RCC 7860 (cell line): ENCODE results near the gene SLC43A1.
"Not testable (repeated sequence)": the region's sequence is repeated elsewhere in the genome, so short reads cannot be mapped to it uniquely, and the experiment has no call there.

Source experiments
- DNase-seq: peaks from one replicate; pipeline ENCODE4 v3.0.0-alpha.2; 2015; ENCODE audit warnings: low spot score
- FAIRE-seq: peaks from 2 replicates; lab custom pipeline; 2012; peaks lifted over from hg19 to GRCh38; lab: Jason Lieb, UNC

Gene SLC43A1

GRCh38 chr11:57515332-57516060, at the start of gene SLC43A1:
SLC43A1 (minus strand) TSS chr11:57515702; CDS start chr11:57514111, 1,591 bp downstream.
- FAIRE-seq, result no peak
- DNase-seq, result no peak

- FAIRE-seq, result no peak
- no peak for DNase-seq
Measured at GRCh38 chr11:57562596-57562995, 47.1 kb upstream of the SLC43A1 start.

GRCh38 chr11:57560146-57560545, 44.6 kb upstream of the SLC43A1 start:
- DNase-seq (no peak), FAIRE-seq (no peak)

GRCh38 chr11:57556041-57556440, 40.5 kb upstream of the SLC43A1 start:
- FAIRE-seq, result no peak
- DNase-seq, result no peak

- no peak for DNase-seq
- FAIRE-seq, result no peak
Measured at GRCh38 chr11:57555393-57555792, 39.9 kb upstream of the SLC43A1 start.

GRCh38 chr11:57552479-57552878, 37.0 kb upstream of the SLC43A1 start:
- FAIRE-seq, result no peak
- DNase-seq, result no peak

- DNase-seq, result no peak
- FAIRE-seq, result no peak
Measured at GRCh38 chr11:57551941-57552340, 36.4 kb upstream of the SLC43A1 start.

- FAIRE-seq, result no peak
- DNase-seq, result no peak
Measured at GRCh38 chr11:57549983-57550382, 34.5 kb upstream of the SLC43A1 start.

- no peak for DNase-seq
Measured at GRCh38 chr11:57547854-57548377, 32.4 kb upstream of the SLC43A1 start.

GRCh38 chr11:57546869-57547475, 31.5 kb upstream of the SLC43A1 start:
- no peak for FAIRE-seq
- peak; percentile 21 for DNase-seq

More at GRCh38 chr11:57547854-57548377, 32.4 kb upstream of the SLC43A1 start:
- no peak for FAIRE-seq

- FAIRE-seq, result no peak
Measured at GRCh38 chr11:57546451-57546850, 30.9 kb upstream of the SLC43A1 start.

GRCh38 chr11:57545883-57546282, 30.4 kb upstream of the SLC43A1 start:
- FAIRE-seq (no peak), DNase-seq (no peak)

More at GRCh38 chr11:57546451-57546850, 30.9 kb upstream of the SLC43A1 start:
- no peak for DNase-seq

- FAIRE-seq (no peak), DNase-seq (no peak)
Measured at GRCh38 chr11:57544566-57544965, 29.1 kb upstream of the SLC43A1 start.

- DNase-seq, result no peak
- no peak for FAIRE-seq
Measured at GRCh38 chr11:57543593-57543992, 28.1 kb upstream of the SLC43A1 start.

GRCh38 chr11:57542582-57542981, 27.1 kb upstream of the SLC43A1 start:
- no peak for FAIRE-seq

GRCh38 chr11:57541169-57541568, 25.7 kb upstream of the SLC43A1 start:
- FAIRE-seq (no peak), DNase-seq (no peak)

More at GRCh38 chr11:57542582-57542981, 27.1 kb upstream of the SLC43A1 start:
- no peak for DNase-seq

GRCh38 chr11:57539342-57539741, 23.8 kb upstream of the SLC43A1 start:
- no peak for FAIRE-seq
- peak; percentile 14 for DNase-seq

GRCh38 chr11:57536947-57537619, 21.6 kb upstream of the SLC43A1 start, which contains the start of gene SMTNL1:
SMTNL1 (plus strand) TSS chr11:57537595; CDS start chr11:57542643, 5,048 bp downstream.
- FAIRE-seq, result no peak
- no peak for DNase-seq

- FAIRE-seq, result not testable (repeated sequence)
Measured at GRCh38 chr11:57534449-57534848, 18.9 kb upstream of the SLC43A1 start.

GRCh38 chr11:57530596-57531507, 15.3 kb upstream of the SLC43A1 start, which contains the start of gene TIMM10:
TIMM10 (minus strand) TSS chr11:57530754; CDS start chr11:57530189, 565 bp downstream.
- DNase-seq (peak; percentile 95), FAIRE-seq (peak; percentile 89)

More at GRCh38 chr11:57534449-57534848, 18.9 kb upstream of the SLC43A1 start:
- not testable (repeated sequence) for DNase-seq
